Gastroesophageal sphincter (tissue), 4 donors: ENCODE measurements around the gene AUTS2. TPM values are rescaled to one million over a fixed set of nuclear protein-coding genes. Genes with fewer than 3 reads are reported as not detected.

ENCODE experiments used
- ATAC-seq: fragments of 150-250 bp; one replicate; pipeline ENCODE4 v1.9.1; 2016; ENCODE audit warnings: mild to moderate bottlenecking, moderate library complexity
- H3K27ac ChIP-seq, 4 donors: fragments of 200-600 bp; sonication (generic) in 3 of 4; 1 replicate in 3 of 4; 2 replicates in 1 of 4; pipeline ENCODE4 v1.5.1; 2016 to 2019
- H3K27me3 ChIP-seq: fragments of 200-600 bp; sonication (generic); one replicate; pipeline ENCODE4 v1.5.1; 2019
- H3K36me3 ChIP-seq, 2 donors: fragments of 200-600 bp; sonication (generic); one replicate each; pipeline ENCODE4 v1.5.1; 2019; ENCODE audit warnings: control low read depth in 1 of 2
- H3K4me1 ChIP-seq, 3 donors: fragments of 200-600 bp; sonication (generic); 1 replicate in 2 of 3; 2 replicates in 1 of 3; pipeline ENCODE4 v1.5.1; 2016 to 2019; ENCODE audit warnings: control low read depth in 2 of 3
- H3K4me3 ChIP-seq, 2 donors: fragments of 200-600 bp; sonication (generic); one replicate each; pipeline ENCODE4 v1.5.1; 2019; ENCODE audit warnings: mild to moderate bottlenecking in 1 of 2, moderate library complexity in 1 of 2
- H3K9me3 ChIP-seq, 3 donors: fragments of 200-600 bp; sonication (generic); one replicate each; pipeline ENCODE4 v1.5.1; 2017 to 2019; ENCODE audit warnings: control low read depth in 2 of 3
- CTCF ChIP-seq, 4 experiments: fragments of 200-600 bp in 2 of 4; fragments of 450-650 bp in 2 of 4; sonication (generic) in 1 of 4; IDR thresholded peaks; one replicate each; pipeline ENCODE4 v1.5.1; 2017 to 2019; ENCODE audit warnings: antibody characterized with exemption in 4 of 4, mild to moderate bottlenecking in 2 of 4, moderate library complexity in 2 of 4
- EP300 ChIP-seq: sonication (generic); formaldehyde crosslinking; IDR thresholded peaks from one replicate; pipeline ENCODE4 v1.6.1; 2017; ENCODE audit warnings: antibody characterized with exemption, mild to moderate bottlenecking
- POLR2A ChIP-seq, 2 donors: fragments of 450-650 bp; IDR thresholded peaks; one replicate each; pipeline ENCODE4 v1.6.1; 2017; ENCODE audit warnings: antibody characterized with exemption in 2 of 2, mild to moderate bottlenecking in 2 of 2, moderate library complexity in 1 of 2
- POLR2AphosphoS5 ChIP-seq: sonication (generic); formaldehyde crosslinking; IDR thresholded peaks from one replicate; pipeline ENCODE4 v1.6.1; 2017; ENCODE audit warnings: antibody characterized with exemption
- WGBS, 2 donors: methylation state at CpG; one replicate each; pipeline ENCODE4 v1.1.5; 2018; ENCODE audit warnings: low coverage in 1 of 2; 5-methylcytosine and 5-hydroxymethylcytosine counted together
- total RNA-seq, 4 donors: library from RNA; depleted of rRNA; stranded (reverse); fragments of >200 nt; gene quantifications; one replicate each; pipeline ENCODE4 v1.1.0, GENCODE V29; 2016

The AUTS2 gene
- total RNA-seq, 4 donors from 2014 or later, result 12.2 to 48.7 (median 44.1) TPM

GRCh38 chr7:70659263-70659662, 1061.0 kb downstream of the AUTS2 start:
- ATAC-seq, result no peak
- no peak for TF ChIP-seq POLR2A (IDR thresholded peaks at IDR 0.05)
- no peak for TF ChIP-seq EP300
- no peak for TF ChIP-seq CTCF (IDR thresholded peaks at IDR 0.05)
- TF ChIP-seq POLR2AphosphoS5, result no peak
- WGBS, 2 donors, result 85 to 100% methylated on average over 5 to 8 of the region's 8 CpGs
- Histone ChIP-seq H3K36me3 (no peaks in the 10 kb centered on the region), H3K27me3 (no peaks in the 10 kb centered on the region), H3K27ac (no peak overlapping the region), H3K4me3 (no peak overlapping the region), H3K4me1 (peaks cover 0 to 17% (median 0%) of the 10 kb centered on the region in 3 donors), H3K9me3 (no peaks in the 10 kb centered on the region)

DNA sequence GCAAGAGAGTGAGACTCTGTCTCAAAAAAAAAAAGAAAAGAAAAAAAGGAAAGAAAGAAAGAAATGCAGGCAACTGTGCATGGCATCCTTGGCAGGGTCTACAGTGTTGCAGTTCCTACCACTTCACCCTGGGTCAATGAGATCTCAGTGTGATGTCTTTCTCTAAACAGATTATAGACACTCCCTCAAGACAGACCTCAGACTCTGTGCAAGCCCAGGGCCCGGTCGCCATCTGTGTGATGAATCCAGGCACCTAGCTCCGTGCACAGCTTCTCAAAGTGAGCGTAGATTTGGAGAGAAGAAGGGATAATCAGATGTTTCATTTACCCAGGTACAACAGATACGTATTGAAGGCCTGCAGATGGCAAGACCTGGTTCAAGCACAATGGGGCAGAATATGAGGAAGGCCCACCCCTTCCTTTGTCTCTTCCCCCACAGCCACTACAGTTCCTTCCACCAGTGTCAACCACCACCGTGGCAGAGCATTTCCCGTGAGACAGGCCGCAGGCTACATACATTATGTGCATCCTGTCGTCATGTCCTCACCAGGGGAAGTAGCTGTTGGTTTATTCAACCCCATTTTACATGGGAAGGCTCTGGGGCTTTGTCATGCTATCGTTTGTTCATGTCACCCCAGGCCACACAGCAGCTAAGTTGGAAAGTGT, 1062.0 kb downstream of the AUTS2 start:
- H3K4me3 ChIP-seq, result no peak overlapping the region
- WGBS, 2 donors, result 82 to 96% methylated on average over 4 to 9 of the region's 10 CpGs
- peaks cover 0 to 11% (median 0%) of the 10 kb centered on the region in 3 donors for H3K4me1 ChIP-seq
- H3K9me3 ChIP-seq, result no peaks in the 10 kb centered on the region
- no peak for TF ChIP-seq EP300
- TF ChIP-seq POLR2A (IDR thresholded peaks at IDR 0.05), result no peak
- no peak for TF ChIP-seq POLR2AphosphoS5
- no peak for TF ChIP-seq CTCF (IDR thresholded peaks at IDR 0.05)
- no peaks in the 10 kb centered on the region for H3K36me3 ChIP-seq
- no peak for ATAC-seq
- no peak overlapping the region for H3K27ac ChIP-seq
- H3K27me3 ChIP-seq, result no peaks in the 10 kb centered on the region

DNA sequence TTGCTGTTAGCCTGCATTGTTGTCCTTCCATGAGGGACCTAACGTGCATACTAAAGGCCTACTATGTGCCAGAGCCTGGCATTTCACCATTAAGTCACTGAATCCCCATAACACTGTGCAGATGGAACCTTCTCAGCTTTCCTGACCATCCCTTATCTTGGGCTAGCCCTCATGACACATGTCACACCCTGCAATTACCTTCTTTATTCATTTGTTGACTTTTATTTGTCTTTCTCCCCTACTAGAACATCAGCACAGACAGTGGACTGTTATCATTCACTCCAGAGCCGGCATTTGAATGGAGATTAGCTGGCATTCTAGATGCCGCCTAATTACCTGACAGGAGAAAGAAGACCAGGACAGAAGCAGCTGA, 1062.5 kb downstream of the AUTS2 start:
- no peak overlapping the region for H3K4me3 ChIP-seq
- no peaks in the 10 kb centered on the region for H3K9me3 ChIP-seq
- H3K36me3 ChIP-seq, result no peaks in the 10 kb centered on the region
- no peaks in the 10 kb centered on the region for H3K27me3 ChIP-seq
- peaks cover 0 to 6% (median 0%) of the 10 kb centered on the region in 3 donors for H3K4me1 ChIP-seq
- TF ChIP-seq POLR2A (IDR thresholded peaks at IDR 0.05), result no peak
- no peak for TF ChIP-seq POLR2AphosphoS5
- TF ChIP-seq EP300, result no peak
- no peak for TF ChIP-seq CTCF (IDR thresholded peaks at IDR 0.05)
- no peak overlapping the region for H3K27ac ChIP-seq
- 95% methylated on average over 3 of the region's 3 CpGs; no CpG with 5 or more reads in 1 of the 2 donors for WGBS, 2 donors
- no peak for ATAC-seq

DNA sequence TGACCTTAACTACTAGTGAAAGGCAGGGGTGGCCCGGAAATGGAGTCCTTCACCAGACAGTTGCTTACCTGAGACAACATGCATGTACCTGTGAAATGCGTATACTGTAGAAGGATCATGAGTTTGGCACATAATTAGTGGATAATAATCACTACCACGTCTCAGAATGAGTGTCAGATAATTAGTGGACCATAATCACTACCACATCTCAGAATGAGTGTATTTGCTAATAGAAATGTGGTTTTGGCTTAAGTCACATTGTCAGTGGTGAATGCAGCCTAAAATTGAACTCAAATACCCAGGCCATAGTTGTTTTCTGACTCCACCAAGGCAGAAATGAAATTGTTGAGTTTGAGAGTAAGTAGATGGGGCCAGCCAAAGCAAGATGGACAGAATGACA, 1065.4 kb downstream of the AUTS2 start:
- H3K36me3 ChIP-seq, result no peaks in the 10 kb centered on the region
- H3K4me1 ChIP-seq, result peaks cover 0 to 7% (median 0%) of the 10 kb centered on the region in 3 donors
- no peaks in the 10 kb centered on the region for H3K27me3 ChIP-seq
- WGBS, 2 donors, result 50% methylated on average over 2 of the region's 3 CpGs
- TF ChIP-seq EP300 (no peak), POLR2AphosphoS5 (no peak)
- ATAC-seq, result no peak
- H3K4me3 ChIP-seq, result no peak overlapping the region
- no peaks in the 10 kb centered on the region for H3K9me3 ChIP-seq
- no peak overlapping the region for H3K27ac ChIP-seq

DNA sequence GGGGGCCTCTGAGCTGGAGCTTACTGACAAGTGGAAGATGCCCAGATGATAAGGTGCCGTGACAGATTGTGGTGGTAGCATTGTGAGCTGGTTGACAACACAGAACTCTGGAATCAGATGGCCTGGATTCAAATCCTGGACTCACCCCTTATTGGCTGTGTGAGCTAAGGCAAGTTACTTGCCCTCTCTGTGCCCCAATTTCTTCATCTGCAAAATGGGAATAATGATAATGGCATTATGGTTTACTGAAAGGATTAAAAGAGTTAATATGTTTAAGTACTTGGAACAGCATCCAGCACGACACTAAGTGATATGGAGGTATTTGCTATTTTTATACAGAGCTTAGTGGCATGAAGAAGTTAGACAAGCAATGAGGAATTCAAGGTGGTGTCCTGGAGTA, 1067.7 kb downstream of the AUTS2 start:
- 57 to 75% methylated on average over 2 of the region's 2 CpGs for WGBS, 2 donors
- no peak for ATAC-seq
- TF ChIP-seq POLR2AphosphoS5, result no peak
- TF ChIP-seq POLR2A (IDR thresholded peaks at IDR 0.05), result no peak
- TF ChIP-seq CTCF (IDR thresholded peaks at IDR 0.05), result no peak
- no peak for TF ChIP-seq EP300

More for the DNA sequence above, 1067.7 kb downstream of the AUTS2 start:
- Histone ChIP-seq H3K9me3 (no peaks in the 10 kb centered on the region), H3K4me1 (peaks cover 0 to 10% (median 0%) of the 10 kb centered on the region in 3 donors), H3K4me3 (no peak overlapping the region), H3K27me3 (no peaks in the 10 kb centered on the region), H3K36me3 (no peaks in the 10 kb centered on the region), H3K27ac (no peak overlapping the region)
